ENCODE data around the gene KAT6B. TPM values are rescaled to one million over a fixed set of nuclear protein-coding genes. Genes with fewer than 3 reads are reported as not detected.
"Not testable (repeated sequence)": the region's sequence is repeated elsewhere in the genome, so short reads cannot be mapped to it uniquely, and the experiment has no call there.

Gene KAT6B
- total RNA-seq, 1 donor from 2014 or later: 155 TPM

DNA sequence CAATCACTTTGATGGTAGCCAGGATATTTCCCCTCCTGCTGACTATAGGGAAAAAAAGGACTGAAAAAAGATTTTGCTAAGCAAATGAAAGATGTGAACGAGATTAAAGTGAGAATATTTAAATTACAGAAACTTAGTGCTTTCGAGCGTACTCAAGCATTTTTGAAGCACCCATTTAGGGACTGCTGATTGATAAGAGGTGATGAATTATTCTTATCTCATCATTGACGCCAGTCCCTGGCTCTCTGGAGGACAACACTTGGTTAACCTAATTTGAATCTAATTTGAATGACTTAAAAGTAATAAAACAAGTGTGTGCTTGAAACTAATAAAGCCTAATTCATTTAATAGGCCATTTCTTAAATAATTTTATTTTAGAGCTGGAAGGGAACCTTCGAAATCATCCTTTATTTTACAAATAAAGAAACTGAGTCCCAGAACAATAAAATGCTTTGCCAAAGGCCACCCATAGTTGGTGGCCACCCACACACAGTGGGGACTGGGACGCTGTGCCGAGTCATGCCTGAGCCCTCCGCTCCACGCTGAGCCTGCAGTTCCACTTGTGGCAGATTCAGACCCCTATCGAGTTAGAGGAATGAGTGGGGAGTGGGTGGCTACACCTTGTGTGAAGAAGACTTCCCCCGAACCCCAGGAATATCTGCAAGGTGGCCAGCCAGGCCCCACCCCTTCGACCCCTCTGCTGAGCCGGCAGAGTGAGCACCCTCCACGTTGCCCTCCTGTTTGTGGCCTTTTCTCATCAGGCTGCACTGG, 223.9 kb downstream of the KAT6B start:
- no peak overlapping the region for H3K4me3 Mint-ChIP-seq
- H3K9me3 Mint-ChIP-seq: peaks cover 4% of the 10 kb centered on the region
- H3K27ac Mint-ChIP-seq: no peak overlapping the region
- TF ChIP-seq CTCF (IDR thresholded peaks at IDR 0.05; ENCODE audit: unreplicated experiment): no peak
- no peak for DNase-seq (ENCODE audit: low spot score in 2 of 2, unreplicated experiment in 2 of 2)
- no peaks in the 10 kb centered on the region for H3K27me3 Mint-ChIP-seq (ENCODE audit: low read depth)
- peaks cover 3% of the 10 kb centered on the region for H3K4me1 Mint-ChIP-seq
- H3K36me3 Mint-ChIP-seq: no peaks in the 10 kb centered on the region

- Mint-ChIP-seq H3K4me3 (no peak overlapping the region), H3K9me3 (peaks cover 4% of the 10 kb centered on the region), H3K36me3 (no peaks in the 10 kb centered on the region), H3K27me3 (ENCODE audit: low read depth) (no peaks in the 10 kb centered on the region), H3K4me1 (peaks cover 3% of the 10 kb centered on the region), H3K27ac (no peak overlapping the region)
- DNase-seq (ENCODE audit: low spot score in 2 of 2, unreplicated experiment in 2 of 2): no peak
- no peak for TF ChIP-seq CTCF (IDR thresholded peaks at IDR 0.05; ENCODE audit: unreplicated experiment)
These were observed 224.9 kb downstream of the KAT6B start for GRCh38 chr10:75051308-75051707.

GRCh38 chr10:75055896-75056406, 229.6 kb downstream of the KAT6B start:
- not testable (repeated sequence) for H3K27ac Mint-ChIP-seq; H3K4me1 Mint-ChIP-seq; H3K4me3 Mint-ChIP-seq; DNase-seq (ENCODE audit: low spot score in 2 of 2, unreplicated experiment in 2 of 2); H3K9me3 Mint-ChIP-seq; H3K27me3 Mint-ChIP-seq (ENCODE audit: low read depth); H3K36me3 Mint-ChIP-seq

DNA sequence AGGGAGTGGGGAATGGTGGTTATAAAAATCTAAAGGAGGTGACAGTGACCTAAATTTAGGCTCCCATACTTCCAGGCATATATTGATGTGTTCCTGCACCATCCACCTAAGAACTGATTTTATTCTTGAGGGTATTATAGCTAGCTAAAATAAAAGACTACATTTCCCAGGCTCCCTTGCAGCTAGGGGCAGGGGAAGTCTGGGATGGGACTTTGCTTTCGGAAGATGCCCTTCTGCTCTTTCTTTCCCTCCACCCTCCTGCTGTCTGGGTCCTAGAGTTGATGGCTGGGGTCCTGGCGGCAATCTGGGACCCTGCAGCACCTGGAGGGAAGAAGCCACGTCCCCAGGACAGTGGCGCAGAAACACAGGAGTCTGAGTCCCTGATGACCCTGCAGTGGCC, 231.3 kb downstream of the KAT6B start:
- Mint-ChIP-seq H3K27me3 (ENCODE audit: low read depth) (no peaks in the 10 kb centered on the region), H3K36me3 (no peaks in the 10 kb centered on the region), H3K27ac (no peak overlapping the region), H3K4me1 (peaks cover 10% of the 10 kb centered on the region), H3K4me3 (no peak overlapping the region), H3K9me3 (peaks cover 4% of the 10 kb centered on the region)
- TF ChIP-seq CTCF (IDR thresholded peaks at IDR 0.05; ENCODE audit: unreplicated experiment): no peak
- no peak for DNase-seq (ENCODE audit: low spot score in 2 of 2, unreplicated experiment in 2 of 2)

DNA sequence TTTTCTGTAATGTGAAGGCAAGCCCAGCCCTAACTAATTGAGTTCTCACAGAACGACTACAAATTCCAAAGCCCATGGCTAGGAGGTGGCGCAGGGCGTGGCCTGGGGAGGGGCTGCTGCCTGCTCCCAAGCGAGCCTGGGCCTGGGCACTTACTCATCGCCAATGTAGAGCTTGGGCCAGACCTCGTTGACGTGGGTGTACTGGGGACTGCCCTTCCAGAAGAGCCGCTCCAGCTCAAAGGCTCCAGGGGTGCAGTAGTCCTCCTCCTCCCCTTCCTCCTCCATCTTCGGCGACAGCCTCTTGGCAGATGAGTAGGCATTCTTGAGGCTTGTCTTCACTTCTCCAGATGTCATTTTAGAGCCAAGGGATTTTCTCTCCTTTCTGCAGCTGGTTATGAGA, 231.8 kb downstream of the KAT6B start:
- TF ChIP-seq CTCF (IDR thresholded peaks at IDR 0.05; ENCODE audit: unreplicated experiment): no peak
- Mint-ChIP-seq H3K27me3 (ENCODE audit: low read depth) (no peaks in the 10 kb centered on the region), H3K9me3 (peaks cover 4% of the 10 kb centered on the region), H3K36me3 (no peaks in the 10 kb centered on the region), H3K4me3 (no peak overlapping the region), H3K4me1 (peaks cover 12% of the 10 kb centered on the region), H3K27ac (no peak overlapping the region)
- no peak for DNase-seq (ENCODE audit: low spot score in 2 of 2, unreplicated experiment in 2 of 2)

- DNase-seq (ENCODE audit: low spot score in 2 of 2, unreplicated experiment in 2 of 2): no peak
- H3K4me3 Mint-ChIP-seq: no peak overlapping the region
- H3K9me3 Mint-ChIP-seq: no peaks in the 10 kb centered on the region
- no peak for TF ChIP-seq CTCF (IDR thresholded peaks at IDR 0.05; ENCODE audit: unreplicated experiment)
- no peaks in the 10 kb centered on the region for H3K36me3 Mint-ChIP-seq
- H3K4me1 Mint-ChIP-seq: peaks cover 16% of the 10 kb centered on the region
- no peaks in the 10 kb centered on the region for H3K27me3 Mint-ChIP-seq (ENCODE audit: low read depth)
- H3K27ac Mint-ChIP-seq: peak overlapping the region; percentile 49
These were observed 235.5 kb downstream of the KAT6B start for GRCh38 chr10:75061709-75062505.
